EL (cell line): Measurements from ENCODE around the gene TEX55.
"Not testable (repeated sequence)": the region's sequence is repeated elsewhere in the genome, so short reads cannot be mapped to it uniquely, and the experiment has no call there.

Experiments used
- DNase-seq: peaks from one replicate; pipeline ENCODE4 v3.0.0-alpha.2; 2016

The TEX55 gene

GRCh38 chr3:119145500-119146167, at the start of gene TEX55:
Gene TEX55 (plus strand): TSS chr3:119146165. CDS start chr3:119146190, 25 bp downstream.
- peak; percentile 59 for DNase-seq

GRCh38 chr3:119098003-119098402, 48.0 kb upstream of the TEX55 start:
- no peak for DNase-seq

- DNase-seq = peak; percentile 37
Observed at GRCh38 chr3:119098619-119099222, 47.2 kb upstream of the TEX55 start.

- no peak for DNase-seq
Observed at GRCh38 chr3:119099785-119100184, 46.2 kb upstream of the TEX55 start.

GRCh38 chr3:119104031-119104430, 41.9 kb upstream of the TEX55 start:
- DNase-seq = no peak

GRCh38 chr3:119118330-119118729, 27.6 kb upstream of the TEX55 start:
- DNase-seq = not testable (repeated sequence)

- DNase-seq = no peak
Observed at GRCh38 chr3:119120480-119120879, 25.5 kb upstream of the TEX55 start.

GRCh38 chr3:119122350-119122749, 23.6 kb upstream of the TEX55 start:
- no peak for DNase-seq

- no peak for DNase-seq
Observed at GRCh38 chr3:119125342-119125741, 20.6 kb upstream of the TEX55 start.

GRCh38 chr3:119125742-119126504, 20.0 kb upstream of the TEX55 start:
- no peak for DNase-seq

GRCh38 chr3:119130291-119130690, 15.7 kb upstream of the TEX55 start:
- not testable (repeated sequence) for DNase-seq

GRCh38 chr3:119132291-119132690, 13.7 kb upstream of the TEX55 start:
- not testable (repeated sequence) for DNase-seq

- not testable (repeated sequence) for DNase-seq
Observed at GRCh38 chr3:119139360-119139759, 6.6 kb upstream of the TEX55 start.

- DNase-seq = no peak
Observed at GRCh38 chr3:119140466-119140865, 5.5 kb upstream of the TEX55 start.

GRCh38 chr3:119145128-119145499, 851 bp upstream of the TEX55 start:
- DNase-seq = no peak

GRCh38 chr3:119146578-119147375, 812 bp downstream of the TEX55 start:
- DNase-seq = no peak

- DNase-seq = no peak
Observed at GRCh38 chr3:119147494-119147893, 1.5 kb downstream of the TEX55 start.

GRCh38 chr3:119148493-119149180, 2.7 kb downstream of the TEX55 start:
- peak; percentile 59 for DNase-seq

- DNase-seq = peak; percentile 83
Observed at GRCh38 chr3:119149484-119149883, 3.5 kb downstream of the TEX55 start.

- DNase-seq = no peak
Observed at GRCh38 chr3:119156868-119157267, 10.9 kb downstream of the TEX55 start.

- no peak for DNase-seq
Observed at GRCh38 chr3:119157971-119158370, 12.0 kb downstream of the TEX55 start.

- no peak for DNase-seq
Observed at GRCh38 chr3:119160361-119160760, 14.4 kb downstream of the TEX55 start.

GRCh38 chr3:119160815-119161214, 14.8 kb downstream of the TEX55 start:
- DNase-seq = no peak
